Activated T-cell treated with anti-CD3 and anti-CD28 coated beads for 4 hours (primary cell): Measurements from ENCODE around the gene TUBE1.

Experiments used
- DNase-seq: peaks from one replicate; pipeline ENCODE4 v3.0.0-alpha.2; 2020

The TUBE1 gene

GRCh38 chr6:112033791-112034615 is 53.3 kb downstream of the TUBE1 start:
- no peak for DNase-seq

GRCh38 chr6:112032728-112033127 is 54.6 kb downstream of the TUBE1 start:
- DNase-seq = no peak

DNA sequence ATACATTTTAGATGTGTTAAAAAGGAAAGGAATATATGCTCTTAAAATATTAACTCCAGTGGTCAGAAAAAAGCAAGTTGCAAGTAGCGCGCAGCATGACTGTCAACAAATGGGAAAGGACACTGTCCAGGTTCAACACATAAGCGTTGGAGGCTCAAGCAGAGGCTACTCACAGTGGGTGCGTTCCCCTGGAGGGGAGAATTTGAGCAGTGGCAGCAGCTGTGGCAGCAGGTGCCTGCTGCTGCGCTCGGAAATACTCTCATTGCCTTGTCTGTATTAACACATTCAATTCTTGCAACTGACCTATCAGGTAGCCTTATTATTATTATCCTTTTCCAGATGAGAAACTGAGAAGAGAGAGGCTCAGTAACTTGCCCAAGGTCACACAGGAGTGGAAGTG is 55.3 kb downstream of the TUBE1 start:
- DNase-seq = no peak

GRCh38 chr6:112030961-112031660 is 56.2 kb downstream of the TUBE1 start:
- DNase-seq = no peak

- no peak for DNase-seq
Measured at GRCh38 chr6:112030206-112030960, 56.9 kb downstream of the TUBE1 start.

- peak; percentile 61 for DNase-seq
Measured at GRCh38 chr6:112029045-112029822, 58.0 kb downstream of the TUBE1 start.

GRCh38 chr6:112027942-112028674 is 59.2 kb downstream of the TUBE1 start:
- no peak for DNase-seq

GRCh38 chr6:112026933-112027332 is 60.3 kb downstream of the TUBE1 start:
- DNase-seq = no peak

DNA sequence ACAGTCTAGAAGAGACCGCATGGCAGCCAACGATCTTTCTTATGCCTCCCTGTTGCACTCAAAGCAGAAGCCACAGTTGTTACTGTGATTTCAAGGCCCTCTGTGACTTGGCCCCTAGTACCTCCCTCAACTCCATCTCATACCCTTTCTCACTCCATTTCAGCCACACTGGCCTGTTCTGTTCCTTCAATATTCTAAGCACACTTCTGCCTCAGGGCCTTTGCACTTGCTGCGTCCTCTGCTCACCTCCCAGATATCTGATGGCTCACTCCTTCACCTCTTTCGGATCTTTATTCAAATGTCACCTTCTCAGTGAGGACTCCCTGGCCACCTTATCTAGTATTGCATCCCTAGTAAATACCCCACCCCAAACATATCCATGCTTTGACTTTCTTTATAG is 62.8 kb downstream of the TUBE1 start:
- DNase-seq = no peak

GRCh38 chr6:112022749-112023148 is 64.5 kb downstream of the TUBE1 start:
- no peak for DNase-seq

GRCh38 chr6:112021691-112022310 is 65.5 kb downstream of the TUBE1 start:
- no peak for DNase-seq
